Neuronal stem cell (in vitro differentiated cells): Measurements from ENCODE around the gene FGFR2.
A peak's percentile ranks its signal among the peaks of the same experiment; 100 is the strongest.

Experiments
- DNase-seq: peaks from one replicate; pipeline ENCODE4 v3.0.0-alpha.2; 2013; ENCODE audit warnings: low spot score
- H2AFZ ChIP-seq: one replicate; pipeline ENCODE4 v1.6.1; 2013; ENCODE audit warnings: mild to moderate bottlenecking, low read length, inconsistent platforms
- H2AK5ac ChIP-seq: 2 replicates; pipeline ENCODE4 v1.6.1; 2013; ENCODE audit warnings: low read depth, mild to moderate bottlenecking, inconsistent platforms, low read length, moderate library complexity, mixed read lengths
- H2BK120ac ChIP-seq: 2 replicates; pipeline ENCODE4 v1.6.1; 2013; ENCODE audit warnings: low read depth, mild to moderate bottlenecking, inconsistent platforms, low read length, moderate library complexity, mixed read lengths
- H2BK12ac ChIP-seq: one replicate; pipeline ENCODE4 v1.6.1; 2013; ENCODE audit warnings: low read length, inconsistent platforms
- H2BK15ac ChIP-seq: 2 replicates; pipeline ENCODE4 v1.6.1; 2013; ENCODE audit warnings: mild to moderate bottlenecking, low read length, inconsistent platforms, mixed read lengths
- H2BK5ac ChIP-seq: one replicate; pipeline ENCODE4 v1.6.1; 2013; ENCODE audit warnings: inconsistent platforms, mild to moderate bottlenecking, low read length, moderate library complexity
- H3K14ac ChIP-seq: one replicate; pipeline ENCODE4 v1.6.1; 2013; ENCODE audit warnings: low read length, inconsistent platforms
- H3K18ac ChIP-seq: 2 replicates; pipeline ENCODE4 v1.6.1; 2013; ENCODE audit warnings: low read length, inconsistent platforms
- H3K23ac ChIP-seq: 2 replicates; pipeline ENCODE4 v1.6.1; 2013; ENCODE audit warnings: low read depth, mild to moderate bottlenecking, mixed read lengths, low read length, inconsistent platforms; ENCODE audit not compliant: poor library complexity
- H3K27ac ChIP-seq: replicated peaks from 3 replicates; pipeline ENCODE4 v1.5.1; 2013; ENCODE audit warnings: low read length, inconsistent platforms
- H3K27me3 ChIP-seq, 3 experiments: 2 replicates each; pipeline ENCODE4 v1.6.1; 2013; ENCODE audit warnings: low read length in 3 of 3, mild to moderate bottlenecking in 2 of 3, inconsistent platforms in 1 of 3, low read depth in 1 of 3, mixed read lengths in 1 of 3, moderate library complexity in 1 of 3; ENCODE audit not compliant: control insufficient read depth in 3 of 3, insufficient read depth in 3 of 3
- H3K36me3 ChIP-seq, 2 donors: replicated peaks in 1 of 2; 2 replicates each; pipeline ENCODE4 v1.6.1; 2013; ENCODE audit warnings: low read length in 2 of 2; ENCODE audit not compliant: control insufficient read depth in 2 of 2, insufficient read depth in 2 of 2
- H3K4ac ChIP-seq: 2 replicates; pipeline ENCODE4 v1.6.1; 2013; ENCODE audit warnings: inconsistent platforms, mild to moderate bottlenecking, low read length, moderate library complexity
- H3K4me1 ChIP-seq, 2 donors: 1 replicate in 1 of 2; 2 replicates in 1 of 2; pipeline ENCODE4 v1.6.1; 2013; ENCODE audit warnings: low read length in 2 of 2, low read depth in 1 of 2; ENCODE audit not compliant: control insufficient read depth in 2 of 2, insufficient read depth in 1 of 2
- H3K4me2 ChIP-seq: one replicate; pipeline ENCODE4 v1.6.1; 2013; ENCODE audit warnings: mild to moderate bottlenecking, low read length, inconsistent platforms; ENCODE audit not compliant: insufficient read depth, poor library complexity, severe bottlenecking
- H3K4me3 ChIP-seq, 2 donors: 2 replicates each; pipeline ENCODE4 v1.5.1; 2013; ENCODE audit warnings: low read length in 2 of 2, mild to moderate bottlenecking in 2 of 2, inconsistent platforms in 1 of 2, moderate library complexity in 1 of 2
- H3K79me1 ChIP-seq: one replicate; pipeline ENCODE4 v1.6.1; 2013; ENCODE audit warnings: low read depth, mild to moderate bottlenecking, inconsistent platforms, low read length, moderate library complexity
- H3K9ac ChIP-seq: one replicate; pipeline ENCODE4 v1.6.1; 2013; ENCODE audit warnings: mild to moderate bottlenecking, low read depth, low read length, inconsistent platforms; ENCODE audit not compliant: poor library complexity
- H3K9me3 ChIP-seq, 2 donors: replicated peaks in 1 of 2; 2 replicates each; pipeline versions ENCODE3 to v1.6.1; 2013; ENCODE audit warnings: low read length in 2 of 2, mild to moderate bottlenecking in 2 of 2, inconsistent platforms in 1 of 2, low read depth in 1 of 2, mixed read lengths in 1 of 2, moderate library complexity in 1 of 2; ENCODE audit not compliant: control insufficient read depth in 2 of 2, insufficient read depth in 1 of 2
- H4K8ac ChIP-seq: one replicate; pipeline ENCODE4 v1.6.1; 2013; ENCODE audit warnings: low read depth, mild to moderate bottlenecking, inconsistent platforms, low read length, moderate library complexity
- H4K91ac ChIP-seq: one replicate; pipeline ENCODE4 v1.6.1; 2013; ENCODE audit warnings: low read length, low read depth, mild to moderate bottlenecking, inconsistent platforms; ENCODE audit not compliant: poor library complexity
- WGBS, 2 donors: extraction: QIAGEN DNeasy Blood & Tissue Kit; methylation state at CpG; one replicate each; pipeline ENCODE4 v1.1.7; 2013; ENCODE audit warnings: missing lambda C conversion rate in 2 of 2, mixed read lengths in 1 of 2; ENCODE audit not compliant: insufficient read length in 2 of 2, insufficient replicate concordance in 1 of 2; ENCODE audit errors: extremely low coverage in 2 of 2; 5-methylcytosine and 5-hydroxymethylcytosine counted together

The FGFR2 gene

DNA sequence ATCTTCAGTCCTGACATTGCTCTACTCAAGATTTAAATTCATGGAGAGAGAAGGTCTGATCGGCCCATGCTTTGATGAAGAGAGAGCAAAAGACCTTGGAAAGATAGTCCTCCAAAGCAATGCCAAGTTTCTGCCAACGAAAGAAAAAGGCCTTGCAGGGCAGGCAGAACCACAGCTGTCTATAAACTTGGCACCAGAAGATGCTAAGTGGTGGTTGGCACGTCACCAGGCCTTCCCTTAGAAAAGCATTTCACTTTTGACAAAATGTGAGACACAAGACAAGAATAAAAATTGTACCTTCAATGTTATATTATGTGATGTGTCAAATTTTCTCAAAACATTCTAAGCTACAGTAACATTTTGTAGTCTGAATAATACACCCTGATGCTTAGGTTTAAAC, 42.0 kb upstream of the FGFR2 start:
- DNase-seq: no peak
- Histone ChIP-seq H2BK12ac (no peak overlapping the region), H3K36me3 (no peaks in the 10 kb centered on the region), H4K91ac (no peak overlapping the region), H3K4ac (no peak overlapping the region), H3K18ac (no peak overlapping the region), H3K4me1 (peaks cover 0 to 3% of the 10 kb centered on the region in 2 donors), H3K9me3 (peaks cover 0 to 2% of the 10 kb centered on the region in 2 donors), H3K4me3 (no peak overlapping the region), H3K23ac (no peak overlapping the region), H3K79me1 (no peaks in the 10 kb centered on the region), H3K4me2 (no peak overlapping the region), H2BK120ac (no peak overlapping the region), H2AK5ac (no peak overlapping the region), H3K14ac (no peak overlapping the region), H2BK15ac (no peak overlapping the region), H3K27me3 (no peaks in the 10 kb centered on the region), H4K8ac (no peak overlapping the region), H3K9ac (no peak overlapping the region), H2BK5ac (no peak overlapping the region), H2AFZ (no peak overlapping the region), H3K27ac (no peak overlapping the region)
- no CpG with 5 or more reads among the region's 3 CpGs for WGBS, 2 donors

DNA sequence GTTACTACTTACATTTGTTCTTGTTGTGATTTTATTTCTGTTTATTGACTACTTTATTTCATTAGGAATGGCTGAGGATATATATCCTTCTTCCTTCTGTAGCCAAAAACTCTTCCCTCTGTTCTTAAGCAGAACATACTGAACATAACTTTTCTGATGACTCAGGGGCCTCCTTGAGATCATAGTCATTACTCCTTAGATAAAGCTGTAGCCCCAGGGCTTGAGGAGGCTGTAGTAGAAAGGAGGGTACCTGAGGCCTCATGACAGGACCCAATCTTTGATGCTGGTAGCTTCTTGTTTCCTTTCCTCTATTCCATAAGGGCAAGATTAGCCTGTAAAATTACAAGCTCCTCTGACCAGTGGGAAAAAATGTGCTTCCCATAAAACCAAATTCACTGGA, 41.2 kb upstream of the FGFR2 start:
- Histone ChIP-seq H3K4me2 (no peak overlapping the region), H2AK5ac (no peak overlapping the region), H4K91ac (no peak overlapping the region), H3K27ac (no peak overlapping the region), H3K36me3 (no peaks in the 10 kb centered on the region), H3K4ac (no peak overlapping the region), H2BK15ac (no peak overlapping the region), H2BK5ac (no peak overlapping the region), H3K9ac (no peak overlapping the region), H3K27me3 (no peaks in the 10 kb centered on the region), H4K8ac (no peak overlapping the region), H2AFZ (no peak overlapping the region), H2BK12ac (no peak overlapping the region), H3K79me1 (no peaks in the 10 kb centered on the region), H3K4me1 (peaks cover 0 to 2% of the 10 kb centered on the region in 2 donors), H3K23ac (no peak overlapping the region), H3K9me3 (peaks cover 0 to 2% of the 10 kb centered on the region in 2 donors), H3K4me3 (no peak overlapping the region), H3K18ac (no peak overlapping the region), H2BK120ac (no peak overlapping the region), H3K14ac (no peak overlapping the region)
- DNase-seq: no peak

DNA sequence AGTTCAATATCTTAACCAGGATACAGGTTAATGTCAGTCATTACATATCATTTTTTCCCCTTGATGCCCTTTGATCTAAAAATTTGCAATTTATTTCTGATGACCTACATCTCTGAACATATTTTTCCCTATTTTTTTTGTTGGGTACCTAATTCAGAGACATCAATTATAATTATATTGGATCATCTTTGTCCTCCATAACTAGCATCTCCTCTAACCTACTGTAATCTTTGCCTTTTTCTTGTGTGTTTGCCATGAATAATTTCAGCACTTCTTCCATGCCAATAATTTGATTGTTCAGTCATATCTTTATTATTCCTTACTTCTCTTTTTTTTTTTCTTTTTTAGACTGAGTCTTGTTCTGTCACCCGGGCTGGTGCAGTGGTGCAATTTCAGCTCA, 39.2 kb upstream of the FGFR2 start:
- Histone ChIP-seq H4K91ac (no peak overlapping the region), H2AFZ (no peak overlapping the region), H2BK12ac (no peak overlapping the region), H3K4me3 (no peak overlapping the region), H2AK5ac (no peak overlapping the region), H2BK15ac (no peak overlapping the region), H3K27ac (no peak overlapping the region), H3K9me3 (peaks cover 0 to 2% of the 10 kb centered on the region in 2 donors), H3K4ac (no peak overlapping the region), H3K9ac (no peak overlapping the region), H3K18ac (no peak overlapping the region), H3K4me2 (no peak overlapping the region), H2BK120ac (no peak overlapping the region), H3K4me1 (no peaks in the 10 kb centered on the region), H3K23ac (no peak overlapping the region), H3K79me1 (no peaks in the 10 kb centered on the region), H4K8ac (no peak overlapping the region), H3K14ac (no peak overlapping the region), H3K36me3 (no peaks in the 10 kb centered on the region), H2BK5ac (no peak overlapping the region), H3K27me3 (peaks cover 0 to 3% (median 0%) of the 10 kb centered on the region in 3 experiments)
- no peak for DNase-seq
- no CpG with 5 or more reads among the region's 1 CpG for WGBS, 2 donors

DNA sequence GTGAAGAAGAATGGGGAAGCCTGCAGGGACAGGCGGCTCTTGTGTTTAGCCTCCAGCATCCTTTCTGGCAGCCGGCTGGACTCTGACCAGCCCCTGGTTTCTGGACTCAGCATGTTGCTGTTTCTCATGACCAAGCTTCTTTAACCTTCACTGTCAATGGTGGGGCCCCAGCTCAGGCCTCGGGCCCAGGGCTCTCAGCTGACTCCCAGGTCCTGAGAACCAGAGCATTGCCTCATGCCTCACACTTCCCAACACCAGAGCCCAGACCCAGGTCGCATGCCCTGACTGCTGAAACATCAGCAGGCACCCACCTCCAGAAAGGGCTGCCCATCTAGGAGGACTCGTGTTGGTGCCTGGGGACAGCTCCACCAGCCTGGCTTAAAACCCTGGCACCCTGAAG, 34.8 kb upstream of the FGFR2 start:
- WGBS, 2 donors: no CpG with 5 or more reads among the region's 5 CpGs
- Histone ChIP-seq H2BK120ac (no peak overlapping the region), H3K9me3 (no peaks in the 10 kb centered on the region), H3K79me1 (no peaks in the 10 kb centered on the region), H4K91ac (no peak overlapping the region), H3K14ac (no peak overlapping the region), H3K9ac (no peak overlapping the region), H3K27me3 (peaks cover 0 to 8% (median 0%) of the 10 kb centered on the region in 3 experiments), H4K8ac (no peak overlapping the region), H3K36me3 (no peaks in the 10 kb centered on the region), H3K27ac (no peak overlapping the region), H3K4me3 (no peak overlapping the region), H3K18ac (peak overlapping the region; percentile 20), H3K4me2 (no peak overlapping the region), H3K4me1 (peaks cover 0 to 3% of the 10 kb centered on the region in 2 donors), H2AFZ (no peak overlapping the region), H2AK5ac (no peak overlapping the region), H2BK5ac (no peak overlapping the region), H2BK15ac (peak overlapping the region; percentile 13), H3K23ac (no peak overlapping the region), H3K4ac (no peak overlapping the region), H2BK12ac (no peak overlapping the region)
- DNase-seq: no peak
